ENCODE data around the gene BNIP2.
"Not testable (repeated sequence)": the region's sequence is repeated elsewhere in the genome, so short reads cannot be mapped to it uniquely, and the experiment has no call there.

The BNIP2 gene

DNA sequence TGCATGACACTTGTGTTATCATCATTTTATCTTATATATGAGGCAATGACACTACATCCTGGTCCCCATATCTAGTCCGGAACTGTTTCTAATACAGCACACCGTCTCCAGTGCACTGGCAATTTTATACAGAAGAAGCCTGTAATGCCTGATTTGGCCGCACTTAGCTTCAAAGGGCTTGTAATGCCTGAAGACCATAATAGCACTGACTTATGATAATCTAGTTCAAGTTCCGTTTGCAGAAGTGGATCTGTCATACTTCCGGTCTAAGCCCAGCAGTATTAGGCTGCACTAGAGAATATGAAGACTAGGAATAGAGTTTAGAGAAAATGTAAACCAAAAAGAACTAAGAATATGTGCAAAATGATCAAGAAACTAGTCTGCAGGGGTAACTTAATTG is 1.3 kb downstream of the BNIP2 start:
- no peak for DNase-seq

GRCh38 chr15:59686389-59686788 is 2.7 kb downstream of the BNIP2 start:
- no peak for DNase-seq

DNA sequence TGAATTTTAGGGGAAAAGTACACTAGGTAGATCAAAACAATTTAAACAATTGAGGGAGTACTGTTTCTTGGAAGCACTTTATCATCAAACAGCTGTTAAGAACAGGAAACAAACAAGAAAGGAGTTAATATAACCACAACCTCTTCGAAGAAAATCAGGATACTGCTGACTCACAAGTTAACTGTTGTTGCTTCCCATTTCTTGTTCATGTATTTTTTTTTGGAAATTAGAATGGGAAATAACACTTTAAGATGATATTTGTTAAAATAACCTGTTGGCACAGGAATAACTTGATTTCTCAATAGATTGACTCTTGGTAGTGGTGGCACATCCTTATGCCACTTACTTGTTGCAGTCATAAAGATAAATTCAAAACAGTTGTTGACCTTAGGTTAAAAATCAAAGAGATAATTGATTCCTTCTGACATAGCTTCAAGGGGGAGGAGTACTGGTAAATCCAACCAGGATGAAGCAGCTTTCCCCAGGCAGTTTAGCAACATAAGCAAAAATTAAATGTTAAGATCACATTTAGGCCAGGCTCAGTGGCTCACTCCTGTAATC is 3.3 kb downstream of the BNIP2 start:
- DNase-seq: peak; percentile 39

- no peak for DNase-seq
Observed at GRCh38 chr15:59680870-59681269, 8.2 kb downstream of the BNIP2 start.

DNA sequence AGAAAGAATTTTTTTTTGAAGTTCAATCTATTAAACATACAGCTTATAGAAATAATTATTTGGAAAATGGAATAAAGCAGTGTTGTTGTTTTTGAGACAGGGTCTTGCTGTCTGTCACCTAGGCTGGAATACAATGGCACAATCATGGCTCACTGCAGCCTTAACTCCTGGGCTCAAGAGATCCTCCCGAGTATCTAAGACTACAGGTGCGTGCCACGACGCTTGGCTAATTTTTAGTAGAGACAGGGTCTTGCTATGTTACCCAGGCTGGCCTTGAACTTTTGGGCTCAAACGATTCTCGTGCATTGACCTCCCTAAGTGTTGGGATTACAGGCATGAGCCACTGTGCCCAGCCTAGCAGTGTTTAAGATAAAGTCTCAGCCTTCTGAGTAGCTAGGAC is 8.8 kb downstream of the BNIP2 start:
- DNase-seq: no peak

DNA sequence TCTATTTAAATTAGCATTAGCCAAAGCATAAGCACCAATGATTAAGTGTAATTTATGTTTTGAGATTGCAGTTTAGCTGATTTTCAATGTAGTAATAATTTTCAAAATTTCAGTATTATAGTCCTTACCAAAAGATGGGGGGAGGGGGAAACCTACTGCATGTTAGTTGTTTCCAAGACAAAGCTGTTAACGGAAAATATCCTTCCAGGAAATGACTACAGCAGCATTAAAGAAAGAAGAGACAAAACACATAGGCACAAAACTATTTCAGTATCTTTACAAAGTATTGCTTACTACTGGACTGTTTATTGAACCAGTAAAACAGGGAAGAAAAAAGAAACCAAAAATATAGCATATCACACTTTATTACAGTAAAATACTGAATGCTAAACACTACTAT is 10.5 kb downstream of the BNIP2 start:
- no peak for DNase-seq

DNA sequence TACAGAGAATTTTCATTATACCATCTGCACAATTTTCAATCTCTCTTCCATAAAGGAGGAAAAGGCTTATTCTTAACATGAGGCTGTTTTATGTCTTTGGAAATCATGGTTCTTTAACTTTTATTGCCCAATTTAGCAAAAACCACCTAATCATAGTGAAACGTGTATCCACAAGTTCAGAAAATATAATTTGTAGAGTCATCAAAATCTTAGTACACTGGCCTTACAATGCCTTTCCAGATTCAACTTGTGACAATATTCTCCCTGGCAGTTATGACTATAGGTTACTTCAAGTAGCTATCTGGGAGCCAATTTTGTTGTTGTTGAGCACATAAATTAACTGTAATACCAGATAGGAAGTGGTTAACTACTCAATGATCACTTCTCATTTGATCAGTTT is 10.9 kb downstream of the BNIP2 start:
- DNase-seq: no peak

- DNase-seq: no peak
Observed at GRCh38 chr15:59676565-59676964, 12.6 kb downstream of the BNIP2 start.

- DNase-seq: no peak
Observed at GRCh38 chr15:59674361-59674877, 14.7 kb downstream of the BNIP2 start.

GRCh38 chr15:59668556-59668955 is 20.6 kb downstream of the BNIP2 start:
- DNase-seq: no peak

DNA sequence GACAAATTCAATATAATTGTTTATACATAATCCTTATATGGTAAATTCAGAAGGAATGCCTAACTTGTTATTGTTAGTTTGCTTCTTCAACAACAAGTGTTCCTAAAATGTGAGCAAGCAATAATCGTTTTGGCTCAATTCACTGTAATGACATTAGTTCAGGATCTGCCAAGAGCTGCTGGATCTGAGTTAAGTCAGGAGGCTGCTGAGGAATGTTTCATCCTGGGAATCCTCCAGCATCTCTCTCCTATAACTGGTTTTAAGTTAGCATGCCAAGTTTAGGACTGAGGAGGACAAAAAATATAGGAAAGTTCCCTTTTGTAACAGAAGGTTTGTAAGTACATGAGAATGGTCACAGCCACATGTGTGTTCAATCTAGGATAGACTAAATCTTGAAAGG is 26.9 kb downstream of the BNIP2 start:
- no peak for DNase-seq

GRCh38 chr15:59659366-59659765 is 29.8 kb downstream of the BNIP2 start:
- no peak for DNase-seq

- no peak for DNase-seq
Observed at GRCh38 chr15:59657635-59658125, 31.4 kb downstream of the BNIP2 start.

DNA sequence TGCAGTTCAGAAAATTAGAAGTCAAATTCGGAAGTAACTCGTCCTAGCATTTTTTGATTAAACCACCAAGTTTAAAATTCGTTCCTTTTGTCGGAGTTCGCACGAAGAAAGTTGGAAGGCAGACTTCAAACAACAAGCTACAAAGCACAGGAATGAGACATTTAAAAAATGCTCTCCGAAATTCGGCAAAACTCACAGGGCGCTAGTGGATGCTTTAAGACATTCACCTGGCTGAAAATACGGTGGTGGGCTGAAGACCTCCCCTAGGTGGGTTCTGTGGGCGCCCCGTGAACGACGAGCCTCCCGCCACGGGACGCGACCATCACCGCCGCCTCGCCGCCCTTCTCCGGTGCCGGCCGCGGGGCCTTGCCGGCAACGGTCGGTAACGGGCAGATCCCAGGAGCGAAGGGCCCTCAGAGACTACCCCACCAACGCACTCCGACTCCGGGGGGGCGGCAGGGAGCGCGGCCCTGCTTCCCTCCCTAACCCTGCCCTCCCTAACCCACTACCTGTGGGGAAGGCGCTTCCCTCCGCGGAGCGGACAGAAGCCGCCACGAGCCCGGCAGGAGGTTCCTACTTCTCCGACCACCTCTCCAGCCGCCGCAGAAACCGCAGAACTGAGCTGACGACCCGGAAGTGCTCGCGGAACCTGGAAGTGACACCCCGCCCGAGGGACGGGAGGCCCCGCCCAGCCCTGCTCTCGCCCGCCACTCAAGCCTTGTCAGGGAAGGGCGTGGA is 32.1 kb downstream of the BNIP2 start, which contains the start of gene GTF2A2:
Gene GTF2A2, minus strand, starts transcription at position 619 of the 738 bp plus-strand sequence. CDS start 5,238 bp downstream, outside the sequence.
- DNase-seq: peak; percentile 96

DNA sequence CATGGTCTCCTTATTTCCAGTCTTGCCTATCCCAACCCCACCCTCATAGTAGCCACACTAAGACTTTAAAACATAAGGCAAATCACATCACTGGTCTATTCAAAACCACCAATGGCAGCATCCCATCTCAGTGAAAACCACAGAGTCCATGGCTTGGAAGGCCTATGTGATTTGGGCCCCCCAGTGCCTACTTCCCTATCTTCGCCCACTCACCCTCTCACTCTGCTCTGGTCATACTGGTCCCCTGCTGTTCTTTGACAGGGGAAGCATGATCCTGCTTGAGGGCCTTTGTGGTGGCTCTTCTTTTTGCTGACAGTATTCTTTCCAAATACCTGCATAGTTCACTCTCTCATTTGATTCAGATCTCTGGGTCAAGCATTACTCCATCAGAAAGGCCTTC is 35.1 kb downstream of the BNIP2 start:
- DNase-seq: no peak

- DNase-seq: no peak
Observed at GRCh38 chr15:59649603-59650002, 39.5 kb downstream of the BNIP2 start.

DNA sequence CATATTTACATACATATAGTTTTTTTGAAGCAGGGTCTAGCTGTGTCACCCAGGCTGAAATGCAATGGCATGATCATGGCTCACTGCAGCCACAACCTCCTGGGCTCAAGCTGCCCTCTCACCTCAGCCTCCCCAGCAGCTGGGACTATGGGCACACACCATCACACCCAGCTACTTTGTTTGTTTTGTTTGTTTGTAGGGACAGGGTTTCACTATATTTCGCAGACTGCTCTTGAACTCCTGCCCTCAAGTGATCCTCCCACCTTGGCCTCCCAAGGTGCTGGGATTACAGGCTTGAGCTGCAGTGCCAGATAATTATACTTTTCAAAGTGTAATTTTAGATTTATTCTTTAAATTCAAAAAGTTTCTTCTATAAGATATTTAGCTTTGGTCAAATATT is 42.0 kb downstream of the BNIP2 start:
- DNase-seq: no peak

- no peak for DNase-seq
Observed at GRCh38 chr15:59646277-59646676, 42.8 kb downstream of the BNIP2 start.

- not testable (repeated sequence) for DNase-seq
Observed at GRCh38 chr15:59645812-59646211, 43.3 kb downstream of the BNIP2 start.

- DNase-seq: peak; percentile 14
Observed at GRCh38 chr15:59644756-59645155, 44.4 kb downstream of the BNIP2 start.

- DNase-seq: no peak
Observed at GRCh38 chr15:59642351-59642750, 46.8 kb downstream of the BNIP2 start.

- not testable (repeated sequence) for DNase-seq
Observed at GRCh38 chr15:59637507-59637906, 51.6 kb downstream of the BNIP2 start.

- no peak for DNase-seq
Observed at GRCh38 chr15:59636184-59636583, 52.9 kb downstream of the BNIP2 start.

- DNase-seq: peak; percentile 27
Observed at GRCh38 chr15:59632714-59633113, 56.4 kb downstream of the BNIP2 start.
